Measurements from ENCODE around the gene ATXN7.

The ATXN7 gene

DNA sequence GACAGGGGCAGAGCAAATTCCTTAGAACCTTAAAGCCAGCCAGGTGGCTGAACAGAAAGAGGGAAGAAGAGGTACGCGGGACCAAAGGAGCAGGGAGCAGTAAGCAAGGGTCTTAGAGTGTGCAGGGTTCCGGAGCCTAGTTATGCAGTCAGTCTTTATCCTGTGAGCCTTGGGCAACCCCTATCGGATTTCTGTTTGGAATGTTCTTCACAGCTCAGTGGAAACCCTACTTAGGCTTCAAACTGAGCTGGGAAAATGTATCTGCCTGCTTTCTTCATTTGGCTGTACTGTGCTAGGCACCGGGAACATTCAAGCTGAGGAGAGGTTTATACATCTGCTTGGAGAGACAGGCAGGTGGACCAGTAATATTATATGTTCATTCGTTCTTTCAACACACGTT is 122.5 kb downstream of the ATXN7 start:
- no peak for DNase-seq (ENCODE audit: low read depth)

- DNase-seq (ENCODE audit: low read depth), result no peak
Observed at GRCh38 chr3:63986831-63987230, 123.2 kb downstream of the ATXN7 start.

- no peak for DNase-seq (ENCODE audit: low read depth)
Observed at GRCh38 chr3:63988943-63989342, 125.3 kb downstream of the ATXN7 start.

GRCh38 chr3:63990204-63990603 is 126.5 kb downstream of the ATXN7 start:
- no peak for DNase-seq (ENCODE audit: low read depth)

DNA sequence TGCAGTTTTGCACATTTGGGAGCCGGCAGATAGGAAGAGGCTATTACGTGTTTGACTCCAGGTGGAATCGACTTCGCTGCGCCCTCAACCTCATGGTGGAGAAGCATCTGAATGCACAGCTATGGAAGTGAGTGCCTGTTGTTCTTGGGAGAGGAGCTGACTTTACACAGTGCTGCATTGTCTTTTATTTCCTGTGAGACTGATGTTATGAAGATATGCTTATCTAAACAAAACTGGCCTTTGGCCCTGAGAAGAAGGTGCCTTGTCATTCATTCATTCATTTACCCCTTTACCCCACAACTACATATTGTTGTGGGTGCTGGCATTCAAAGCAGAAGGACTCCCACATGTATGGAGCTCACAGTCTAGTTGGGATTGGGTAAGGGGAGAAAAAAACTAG is 127.1 kb downstream of the ATXN7 start:
- no peak for DNase-seq (ENCODE audit: low read depth)

GRCh38 chr3:63991666-63992065 is 128.0 kb downstream of the ATXN7 start:
- DNase-seq (ENCODE audit: low read depth), result no peak

- no peak for DNase-seq (ENCODE audit: low read depth)
Observed at GRCh38 chr3:63992516-63993209, 129.0 kb downstream of the ATXN7 start.

DNA sequence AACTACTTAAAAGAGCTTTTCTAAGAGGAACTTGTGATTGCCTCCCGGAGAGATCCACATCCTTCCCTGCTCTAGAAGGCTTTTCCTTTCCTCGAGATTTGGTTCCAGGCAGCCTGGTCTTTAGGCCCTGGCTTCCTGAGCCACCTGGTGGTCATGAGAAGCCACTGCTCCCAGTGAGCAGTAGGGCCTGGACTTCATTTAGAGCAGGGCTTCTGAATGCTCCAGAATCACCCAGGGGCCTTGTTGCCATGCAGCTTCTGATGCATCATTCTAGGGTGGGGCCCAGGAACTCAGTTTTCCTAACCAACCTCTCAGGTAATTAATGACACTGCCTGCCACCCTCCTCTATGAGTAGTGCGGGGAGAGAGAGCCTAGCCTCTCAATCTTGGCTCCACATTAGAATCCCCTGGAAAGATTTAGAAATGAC is 130.0 kb downstream of the ATXN7 start:
- DNase-seq (ENCODE audit: low read depth), result peak; percentile 21

DNA sequence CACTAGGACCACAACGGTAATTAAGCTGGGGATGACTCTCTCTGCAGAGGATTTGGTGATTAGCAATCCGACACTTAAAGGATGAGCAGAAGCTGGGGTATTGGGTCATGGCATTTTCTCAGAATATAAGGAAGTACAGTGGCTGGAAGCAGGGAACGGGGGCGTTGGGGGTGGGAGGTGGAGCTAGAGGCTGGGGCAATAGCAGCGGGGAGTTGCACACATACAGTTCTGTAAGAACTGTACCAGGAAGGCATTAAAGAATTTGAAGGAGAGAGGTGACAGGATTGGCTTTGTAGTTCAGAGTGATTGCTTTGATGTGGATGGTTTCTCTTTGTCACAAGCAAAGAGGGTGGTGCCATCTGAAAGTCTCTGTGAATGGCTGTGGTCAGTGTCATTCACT is 131.4 kb downstream of the ATXN7 start:
- no peak for DNase-seq (ENCODE audit: low read depth)

- DNase-seq (ENCODE audit: low read depth), result no peak
Observed at GRCh38 chr3:63998852-63999754, 135.4 kb downstream of the ATXN7 start.

DNA sequence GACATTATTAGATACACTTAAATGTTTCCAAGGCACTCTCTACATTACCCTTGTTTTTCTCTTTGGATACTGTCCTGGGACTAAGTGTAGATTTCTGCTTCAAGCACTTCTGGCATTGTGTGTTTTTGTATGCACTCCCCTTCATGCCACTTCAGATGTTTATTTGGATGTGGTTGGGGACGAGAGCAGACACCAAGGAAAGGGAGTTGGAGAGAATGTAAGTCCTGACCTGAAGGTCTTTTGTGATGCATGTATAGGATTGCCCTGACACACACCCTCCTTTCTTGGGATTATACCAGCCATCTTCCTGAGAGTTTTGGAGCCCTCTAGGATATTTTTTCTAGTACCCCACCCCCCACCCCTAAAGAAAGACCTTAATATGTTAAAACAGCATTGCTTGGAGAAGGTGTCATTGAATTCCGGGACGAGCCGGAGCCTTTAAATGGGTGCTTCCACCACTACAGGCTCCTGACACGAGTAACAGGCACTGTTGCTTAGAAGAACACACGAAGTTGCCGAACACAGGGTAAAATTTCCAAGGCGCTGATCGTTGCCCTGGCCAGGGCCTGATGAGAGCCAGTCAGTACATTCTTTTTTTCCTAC is 136.9 kb downstream of the ATXN7 start:
- no peak for DNase-seq (ENCODE audit: low read depth)

- no peak for DNase-seq (ENCODE audit: low read depth)
Observed at GRCh38 chr3:64002233-64002632, 138.6 kb downstream of the ATXN7 start.

DNA sequence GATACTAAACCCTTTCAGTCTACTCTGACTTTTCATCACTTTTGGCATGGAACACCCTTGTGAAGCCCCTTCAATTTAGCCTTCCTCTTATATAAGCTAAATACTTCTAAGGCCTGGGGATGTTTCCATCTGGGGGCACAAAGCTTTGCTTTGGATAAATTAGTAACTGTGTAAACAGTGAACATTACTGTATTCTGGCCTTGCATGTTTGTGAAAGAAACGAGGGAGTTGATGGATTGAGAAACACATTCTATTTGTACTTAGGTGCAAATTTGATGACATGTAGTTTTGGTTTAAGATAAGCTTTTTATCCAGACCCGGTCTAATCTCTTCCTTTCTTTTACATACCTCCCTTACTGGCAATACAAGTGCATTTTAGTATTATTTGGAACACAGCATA is 139.9 kb downstream of the ATXN7 start:
- DNase-seq (ENCODE audit: low read depth), result no peak

DNA sequence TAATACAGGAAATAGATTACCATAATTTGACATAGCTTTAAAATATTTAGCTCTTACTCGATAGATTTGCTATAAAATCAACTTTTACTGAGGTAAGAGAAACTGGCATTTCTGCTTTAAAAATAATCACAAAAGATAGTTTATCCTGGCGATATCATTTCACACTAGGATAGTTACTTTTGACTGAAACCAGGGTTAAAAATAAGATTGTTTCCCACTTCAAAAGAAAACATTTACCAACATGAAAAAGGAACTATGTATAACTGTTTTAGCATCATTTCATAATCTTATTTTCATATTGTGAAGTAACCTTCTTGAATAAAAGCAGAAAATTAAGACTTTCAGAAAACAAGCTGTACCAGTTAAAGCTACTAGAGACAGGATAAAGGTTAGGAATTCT is 144.3 kb downstream of the ATXN7 start:
- DNase-seq (ENCODE audit: low read depth), result no peak

DNA sequence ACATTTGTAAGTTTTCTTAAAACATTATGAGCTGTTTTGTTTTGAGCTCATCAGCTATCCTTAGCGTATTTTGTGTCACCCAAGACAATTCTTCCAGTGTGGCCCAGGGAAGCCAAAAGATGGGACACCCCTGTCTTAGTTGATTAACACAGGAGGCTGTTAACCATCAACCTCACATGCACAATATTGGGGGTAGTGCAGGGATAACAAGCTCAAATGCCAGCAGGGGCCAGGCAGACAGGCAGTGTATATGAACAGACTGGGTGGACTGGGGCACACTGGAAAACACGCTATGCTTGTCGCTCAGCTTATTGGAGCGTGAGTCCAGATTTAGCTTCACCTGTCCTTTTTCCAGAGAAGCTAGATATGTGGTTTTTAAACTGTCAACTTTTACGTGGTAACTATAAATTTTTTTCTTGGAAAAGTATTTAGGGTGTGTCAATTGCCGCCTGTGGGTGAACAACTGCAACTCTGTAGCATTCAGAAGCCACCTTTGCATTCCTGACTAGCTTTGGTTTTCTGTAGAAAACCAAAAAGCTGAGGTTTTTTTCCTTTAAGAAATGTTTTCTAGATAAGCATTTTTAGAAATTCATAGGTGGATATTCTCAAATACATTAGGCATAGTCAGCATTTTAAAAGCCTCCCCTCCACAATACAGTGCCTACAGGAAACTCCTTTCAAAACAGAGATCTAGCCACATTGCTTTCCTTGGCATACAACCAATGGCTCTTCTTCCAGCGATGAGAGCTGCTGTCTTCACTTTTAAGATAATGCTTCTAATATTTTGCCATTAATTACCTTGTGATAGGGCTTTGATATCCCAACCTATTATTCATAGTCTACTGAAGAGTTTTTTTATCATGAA is 145.1 kb downstream of the ATXN7 start:
- no peak for DNase-seq (ENCODE audit: low read depth)

DNA sequence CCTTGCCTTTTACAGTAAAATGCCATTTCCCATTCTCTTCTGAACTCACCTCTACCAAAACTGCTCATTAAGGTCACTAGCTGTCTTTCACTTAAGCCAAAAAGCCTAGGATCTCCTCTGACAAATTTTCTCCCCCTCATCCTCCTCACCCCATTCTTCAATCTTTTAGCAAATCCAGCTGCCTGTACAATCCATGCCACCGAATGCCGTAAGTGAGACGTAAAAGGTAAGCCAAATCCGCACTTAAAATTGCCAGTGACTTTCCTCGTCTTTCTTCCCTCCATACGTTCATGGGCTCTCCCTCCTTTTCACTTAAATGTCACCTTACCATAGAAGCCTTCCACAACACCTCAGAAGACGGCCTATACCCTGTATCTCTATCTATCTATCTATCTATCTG is 145.9 kb downstream of the ATXN7 start:
- DNase-seq (ENCODE audit: low read depth), result no peak

DNA sequence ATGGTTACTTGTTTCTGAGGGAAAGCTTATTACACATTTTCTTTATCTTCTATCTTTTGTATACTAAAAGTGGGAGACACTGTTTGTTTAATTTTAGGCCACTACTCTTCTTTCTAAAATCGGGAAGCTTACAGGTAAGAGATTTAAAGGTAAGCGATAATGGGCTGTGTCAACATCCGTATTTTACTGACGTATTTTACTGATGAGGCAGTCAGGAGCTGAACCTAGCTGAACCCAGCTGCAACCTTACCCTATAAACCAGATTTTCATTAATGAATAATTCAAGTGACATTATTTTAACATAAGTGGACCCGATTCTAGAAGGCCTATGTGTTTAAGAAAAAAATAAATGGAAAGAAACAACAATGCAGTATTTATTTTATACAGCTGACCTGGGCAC is 146.5 kb downstream of the ATXN7 start:
- DNase-seq (ENCODE audit: low read depth), result no peak

DNA sequence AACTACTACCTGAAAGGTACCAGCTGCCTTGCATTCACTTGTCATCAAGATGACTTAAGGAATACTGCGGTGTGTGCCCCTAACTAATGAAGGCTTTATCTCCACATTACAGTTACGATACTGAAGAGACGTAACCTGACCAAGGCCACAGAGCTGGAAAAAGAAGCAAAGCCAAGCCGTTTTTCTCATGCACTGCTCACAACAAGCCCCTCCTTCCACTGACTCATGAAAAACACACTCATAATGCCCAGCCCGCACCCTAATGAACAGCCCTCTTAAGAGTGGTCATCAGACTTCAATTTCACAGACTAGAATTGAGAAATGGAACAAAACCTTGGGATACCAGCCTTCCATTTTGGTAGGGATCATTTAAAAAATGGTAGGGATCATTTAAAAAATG is 148.0 kb downstream of the ATXN7 start:
- DNase-seq (ENCODE audit: low read depth), result no peak

- DNase-seq (ENCODE audit: low read depth), result no peak
Observed at GRCh38 chr3:64016941-64017620, 153.4 kb downstream of the ATXN7 start.

GRCh38 chr3:64019271-64019670 is 155.6 kb downstream of the ATXN7 start:
- no peak for DNase-seq (ENCODE audit: low read depth)

DNA sequence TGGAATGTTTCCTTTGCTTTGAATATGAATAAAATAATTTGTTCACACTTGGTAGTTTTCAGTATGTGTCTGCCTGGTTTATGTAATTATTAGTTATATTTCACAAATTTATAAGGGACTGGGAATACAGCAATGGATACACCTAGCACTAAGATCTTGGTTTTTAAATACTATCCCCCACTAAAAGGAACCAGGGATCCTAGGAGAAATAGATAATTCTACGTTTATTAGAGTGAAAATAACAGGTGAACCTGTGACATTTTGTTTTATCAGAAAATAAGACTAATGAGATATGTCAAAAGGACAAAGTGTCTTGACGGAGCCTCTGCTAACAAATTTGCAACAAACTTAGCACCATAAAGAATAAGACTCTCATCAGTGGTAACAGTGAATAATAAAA is 156.2 kb downstream of the ATXN7 start:
- DNase-seq (ENCODE audit: low read depth), result no peak

DNA sequence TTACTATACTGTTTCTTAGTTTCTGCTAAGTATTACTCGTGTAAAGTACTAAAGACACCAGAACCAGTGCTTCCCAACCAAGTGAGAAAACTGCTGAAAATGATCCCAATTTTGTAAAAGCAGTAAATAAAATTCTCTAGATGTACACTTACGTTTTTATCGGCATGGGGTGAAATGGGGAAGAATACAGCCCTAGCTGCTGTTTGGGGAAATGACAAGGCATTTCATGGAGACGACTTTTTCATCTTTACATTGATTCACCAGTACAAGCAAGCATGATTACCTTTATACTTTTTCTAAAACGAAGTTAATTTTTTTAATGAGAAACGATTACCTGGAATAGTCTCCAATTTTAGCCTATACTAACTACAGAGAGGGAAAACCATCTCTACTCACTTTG is 158.3 kb downstream of the ATXN7 start:
- DNase-seq (ENCODE audit: low read depth), result no peak

Data from GM04503 (cell line).